GM12864 (cell line): Measurements from ENCODE around the gene TSPAN10.

Source experiments
- DNase-seq: peaks from one replicate; pipeline ENCODE4 v3.0.0-alpha.2; 2011; ENCODE audit warnings: low read depth
- H3K4me3 ChIP-seq: 2 replicates; pipeline ENCODE4 v1.5.1; 2011; ENCODE audit warnings: mild to moderate bottlenecking, low read depth, low read length, control low read depth
- TF ChIP-seq, protein P1 (sequence below): IDR thresholded peaks from 2 replicates; pipeline ENCODE4 v1.5.1; 2011; ENCODE audit warnings: low read depth, mild to moderate bottlenecking, moderate library complexity, low read length, control low read depth, inconsistent platforms; ENCODE audit errors: missing control alignments

Gene TSPAN10

GRCh38 chr17:81660441-81660840, 23.4 kb downstream of the TSPAN10 start:
- H3K4me3 ChIP-seq: no peak overlapping the region
- TF ChIP-seq, protein P1, sequence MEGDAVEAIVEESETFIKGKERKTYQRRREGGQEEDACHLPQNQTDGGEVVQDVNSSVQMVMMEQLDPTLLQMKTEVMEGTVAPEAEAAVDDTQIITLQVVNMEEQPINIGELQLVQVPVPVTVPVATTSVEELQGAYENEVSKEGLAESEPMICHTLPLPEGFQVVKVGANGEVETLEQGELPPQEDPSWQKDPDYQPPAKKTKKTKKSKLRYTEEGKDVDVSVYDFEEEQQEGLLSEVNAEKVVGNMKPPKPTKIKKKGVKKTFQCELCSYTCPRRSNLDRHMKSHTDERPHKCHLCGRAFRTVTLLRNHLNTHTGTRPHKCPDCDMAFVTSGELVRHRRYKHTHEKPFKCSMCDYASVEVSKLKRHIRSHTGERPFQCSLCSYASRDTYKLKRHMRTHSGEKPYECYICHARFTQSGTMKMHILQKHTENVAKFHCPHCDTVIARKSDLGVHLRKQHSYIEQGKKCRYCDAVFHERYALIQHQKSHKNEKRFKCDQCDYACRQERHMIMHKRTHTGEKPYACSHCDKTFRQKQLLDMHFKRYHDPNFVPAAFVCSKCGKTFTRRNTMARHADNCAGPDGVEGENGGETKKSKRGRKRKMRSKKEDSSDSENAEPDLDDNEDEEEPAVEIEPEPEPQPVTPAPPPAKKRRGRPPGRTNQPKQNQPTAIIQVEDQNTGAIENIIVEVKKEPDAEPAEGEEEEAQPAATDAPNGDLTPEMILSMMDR: no peak
- DNase-seq: no peak

DNA sequence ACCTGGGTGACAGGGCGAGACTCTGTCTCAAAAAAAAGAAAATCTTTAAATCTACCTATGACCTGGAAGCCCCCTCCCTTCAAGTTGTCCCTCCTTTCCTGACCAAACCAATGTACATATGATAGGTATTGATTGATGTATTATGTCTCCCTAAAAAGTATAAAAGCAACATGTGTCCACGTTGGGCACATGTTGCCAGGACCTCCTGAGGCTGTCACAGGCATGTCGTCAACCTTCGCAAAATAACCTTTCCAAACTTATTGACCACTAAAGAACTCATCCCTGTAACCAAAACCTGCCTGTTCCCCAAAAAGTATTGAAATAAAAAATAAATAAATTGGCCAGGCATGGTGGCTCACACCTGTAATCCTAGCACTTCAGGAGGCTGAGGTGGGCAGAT, 25.0 kb downstream of the TSPAN10 start:
- H3K4me3 ChIP-seq: no peak overlapping the region
- DNase-seq: no peak
- TF ChIP-seq, protein P1: no peak

DNA sequence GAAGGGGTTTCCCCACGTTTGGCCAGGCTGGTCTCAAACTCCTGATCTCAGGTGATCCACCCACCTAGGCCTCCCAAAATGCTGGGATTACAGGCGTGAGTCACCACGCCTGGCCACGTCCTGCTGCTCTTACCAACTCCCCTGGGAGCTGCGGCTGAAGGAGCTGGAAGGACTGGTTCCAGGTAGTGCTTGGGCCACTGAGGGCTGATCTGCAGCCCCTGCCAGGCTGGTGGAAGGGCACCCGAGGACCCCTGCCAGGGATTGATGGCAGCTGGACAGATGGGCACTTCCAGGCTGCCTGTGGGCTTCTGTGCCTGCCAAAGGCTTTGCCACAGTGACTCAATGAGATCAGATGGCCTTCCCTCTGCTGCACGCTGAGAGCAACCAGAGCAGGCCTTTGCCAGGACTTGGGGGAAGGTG, 27.1 kb downstream of the TSPAN10 start:
- no peak overlapping the region for H3K4me3 ChIP-seq
- TF ChIP-seq, protein P1: no peak
- no peak for DNase-seq

DNA sequence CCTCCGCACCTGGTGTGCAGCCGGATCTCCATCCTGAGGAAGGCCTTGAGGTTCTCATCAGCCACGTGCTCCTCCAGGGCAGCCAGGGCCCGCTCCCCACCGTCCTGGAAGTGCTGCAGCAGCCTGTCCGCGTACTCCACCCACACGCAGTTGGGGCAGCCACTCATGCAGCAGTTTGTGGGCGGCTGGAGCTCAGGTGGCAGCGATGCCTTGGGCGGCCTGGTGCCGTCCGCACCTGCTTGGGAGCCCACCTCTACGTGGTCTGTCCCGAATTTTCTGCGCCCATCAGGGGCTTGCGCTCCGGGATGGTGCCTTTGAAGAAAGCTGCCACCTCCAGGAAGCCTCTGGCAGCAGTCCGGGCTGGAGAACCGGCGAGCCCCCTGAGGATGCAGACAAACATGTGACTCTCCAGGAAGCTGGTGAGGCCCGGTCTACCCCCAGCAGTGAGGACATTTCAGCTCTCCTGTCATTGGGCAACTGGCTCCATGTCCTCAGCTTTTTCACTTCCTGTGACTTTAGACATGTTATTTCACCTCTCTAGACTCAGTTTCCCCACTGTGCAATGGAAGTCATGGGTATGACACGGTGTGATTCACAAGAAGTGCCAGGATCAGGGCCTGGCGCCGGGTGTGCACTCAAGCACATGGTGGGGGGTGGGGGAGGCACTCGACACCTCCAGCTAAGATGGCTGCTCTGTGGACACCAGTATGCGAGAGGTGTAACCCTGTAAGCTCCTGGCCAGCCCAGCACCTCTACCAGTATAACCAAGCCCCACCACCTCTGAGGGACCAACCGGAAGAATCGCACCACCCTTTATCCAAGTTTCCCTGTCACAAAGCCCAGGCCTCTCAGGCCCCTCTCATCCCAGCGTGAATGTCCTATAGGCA, 28.5 kb downstream of the TSPAN10 start:
- no peak for DNase-seq
- TF ChIP-seq, protein P1: no peak

GRCh38 chr17:81666092-81666341, 29.0 kb downstream of the TSPAN10 start:
- TF ChIP-seq, protein P1: no peak
- no peak for DNase-seq
- H3K4me3 ChIP-seq: peak overlapping the region; percentile 94

More for the DNA sequence above, 28.5 kb downstream of the TSPAN10 start:
- peak overlapping the region; percentile 94 for H3K4me3 ChIP-seq

DNA sequence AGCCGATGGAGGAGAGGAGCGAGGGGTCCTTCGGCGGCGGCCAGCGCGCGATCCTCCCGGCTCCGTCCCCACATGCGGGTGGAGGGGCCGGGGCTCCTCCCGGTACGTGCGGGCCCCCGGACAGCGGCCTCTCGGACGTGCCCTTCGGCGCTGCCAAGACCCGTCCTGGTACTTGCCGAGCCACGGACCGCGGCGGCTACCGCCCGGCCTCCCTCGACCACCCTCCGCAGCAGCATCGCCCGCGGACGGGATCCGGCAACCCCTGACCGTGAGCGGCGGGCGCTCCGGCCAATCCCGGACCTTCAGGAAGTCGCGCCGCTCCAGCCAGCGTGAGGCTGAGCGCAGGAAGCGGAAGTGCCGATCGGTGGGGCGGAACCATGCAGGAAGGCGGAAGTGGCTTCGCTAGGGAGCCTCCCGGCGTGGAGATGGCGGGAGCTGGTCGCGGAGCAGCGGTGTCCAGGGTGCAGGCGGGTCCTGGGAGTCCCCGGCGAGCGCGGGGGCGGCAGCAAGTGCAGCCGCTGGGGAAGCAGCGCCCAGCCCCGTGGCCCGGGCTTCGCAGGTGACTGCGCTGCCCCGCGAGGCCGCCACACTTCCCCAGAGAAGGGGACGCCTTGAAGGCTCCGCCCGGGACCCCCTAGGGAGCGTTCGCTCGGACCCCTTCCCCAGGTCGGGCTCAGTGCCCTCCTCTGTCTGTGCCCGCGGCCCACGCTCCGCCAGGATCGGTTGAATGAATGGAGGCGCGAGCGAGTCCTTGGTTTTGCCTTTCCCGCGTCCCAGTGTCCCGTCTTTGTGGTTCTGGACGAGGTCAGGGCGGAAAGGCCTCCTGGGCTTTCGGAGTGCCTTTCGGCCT, 29.6 kb downstream of the TSPAN10 start, which contains the start of the genes CCDC137 and OXLD1:
Gene CCDC137, plus strand, starts transcription at position 396 of the 850 bp plus-strand sequence. Its CDS starts 30 bp downstream, at position 426.
Gene OXLD1, minus strand, starts transcription at position 264 of the 850 bp plus-strand sequence. Its CDS starts 28 bp downstream, at position 236.
- TF ChIP-seq, protein P1: no peak
- peak within 1 kb of the TSS; percentile 94 for H3K4me3 ChIP-seq
- DNase-seq: peak; percentile 89
